ENCODE results near the gene ANKS6.

The ANKS6 gene

GRCh38 chr9:98829766-98830165, 33.4 kb upstream of the ANKS6 start:
- DNase-seq (no peak), ATAC-seq (replicated peaks) (no peak)
- Mint-ChIP-seq H3K9me3 (no peaks in the 10 kb centered on the region), H3K27me3 (no peaks in the 10 kb centered on the region), H3K27ac (no peak overlapping the region), H3K4me1 (ENCODE audit: low read depth in 2 of 2) (no peaks in the 10 kb centered on the region), H3K36me3 (ENCODE audit: insufficient read depth) (peaks cover 17% of the 10 kb centered on the region), H3K4me3 (no peak overlapping the region)

- Mint-ChIP-seq H3K9me3 (no peaks in the 10 kb centered on the region), H3K36me3 (ENCODE audit: insufficient read depth) (peaks cover 17% of the 10 kb centered on the region), H3K27me3 (no peaks in the 10 kb centered on the region), H3K27ac (no peak overlapping the region), H3K4me1 (ENCODE audit: low read depth in 2 of 2) (peaks cover 0 to 3% of the 10 kb centered on the region in 2 donors), H3K4me3 (no peak overlapping the region)
- ATAC-seq (replicated peaks) (no peak), DNase-seq (no peak)
Measured at GRCh38 chr9:98826716-98827115, 30.4 kb upstream of the ANKS6 start.

GRCh38 chr9:98825414-98825813, 29.1 kb upstream of the ANKS6 start:
- no peak overlapping the region for H3K4me3 Mint-ChIP-seq
- ATAC-seq (replicated peaks) (no peak), DNase-seq (no peak)
- H3K36me3 Mint-ChIP-seq (ENCODE audit: insufficient read depth), result peaks cover 15% of the 10 kb centered on the region
- H3K27me3 Mint-ChIP-seq, result no peaks in the 10 kb centered on the region
- no peaks in the 10 kb centered on the region for H3K9me3 Mint-ChIP-seq
- H3K4me1 Mint-ChIP-seq (ENCODE audit: low read depth in 2 of 2), result peaks cover 0 to 3% of the 10 kb centered on the region in 2 donors
- no peak overlapping the region for H3K27ac Mint-ChIP-seq

- Mint-ChIP-seq H3K27me3 (no peaks in the 10 kb centered on the region), H3K9me3 (no peaks in the 10 kb centered on the region), H3K4me3 (no peak overlapping the region), H3K27ac (no peak overlapping the region), H3K36me3 (ENCODE audit: insufficient read depth) (peaks cover 8% of the 10 kb centered on the region), H3K4me1 (ENCODE audit: low read depth in 2 of 2) (peaks cover 0 to 3% of the 10 kb centered on the region in 2 donors)
- ATAC-seq (replicated peaks) (no peak), DNase-seq (no peak)
Measured at GRCh38 chr9:98823666-98824334, 27.4 kb upstream of the ANKS6 start.

GRCh38 chr9:98822661-98823060, 26.3 kb upstream of the ANKS6 start:
- Mint-ChIP-seq H3K4me3 (no peak overlapping the region), H3K27ac (no peak overlapping the region), H3K9me3 (no peaks in the 10 kb centered on the region), H3K4me1 (ENCODE audit: low read depth in 2 of 2) (peaks cover 0 to 3% of the 10 kb centered on the region in 2 donors), H3K27me3 (no peaks in the 10 kb centered on the region), H3K36me3 (ENCODE audit: insufficient read depth) (peaks cover 5% of the 10 kb centered on the region)
- no peak for ATAC-seq (replicated peaks)
- no peak for DNase-seq

GRCh38 chr9:98821831-98822230, 25.5 kb upstream of the ANKS6 start:
- H3K4me3 Mint-ChIP-seq, result no peak overlapping the region
- ATAC-seq (replicated peaks) (no peak), DNase-seq (no peak)
- H3K27ac Mint-ChIP-seq, result peak overlapping the region in 1 of 2 donors; percentile 68
- no peaks in the 10 kb centered on the region for H3K27me3 Mint-ChIP-seq
- peaks cover 3% of the 10 kb centered on the region for H3K36me3 Mint-ChIP-seq (ENCODE audit: insufficient read depth)
- H3K9me3 Mint-ChIP-seq, result no peaks in the 10 kb centered on the region
- peaks cover 0 to 3% of the 10 kb centered on the region in 2 donors for H3K4me1 Mint-ChIP-seq (ENCODE audit: low read depth in 2 of 2)

- Mint-ChIP-seq H3K36me3 (ENCODE audit: insufficient read depth) (no peaks in the 10 kb centered on the region), H3K4me1 (ENCODE audit: low read depth in 2 of 2) (peaks cover 0 to 3% of the 10 kb centered on the region in 2 donors), H3K9me3 (no peaks in the 10 kb centered on the region), H3K27ac (no peak overlapping the region), H3K27me3 (no peaks in the 10 kb centered on the region), H3K4me3 (no peak overlapping the region)
- ATAC-seq (replicated peaks), result no peak
- DNase-seq, result no peak
Measured at GRCh38 chr9:98819231-98819630, 22.9 kb upstream of the ANKS6 start.

- no peaks in the 10 kb centered on the region for H3K9me3 Mint-ChIP-seq
- no peak overlapping the region for H3K27ac Mint-ChIP-seq
- H3K4me3 Mint-ChIP-seq, result no peak overlapping the region
- H3K27me3 Mint-ChIP-seq, result no peaks in the 10 kb centered on the region
- DNase-seq, result no peak
- H3K4me1 Mint-ChIP-seq (ENCODE audit: low read depth in 2 of 2), result peaks cover 0 to 5% of the 10 kb centered on the region in 2 donors
- ATAC-seq (replicated peaks), result no peak
- H3K36me3 Mint-ChIP-seq (ENCODE audit: insufficient read depth), result peaks cover 2% of the 10 kb centered on the region
Measured at GRCh38 chr9:98818764-98819163, 22.4 kb upstream of the ANKS6 start.

- peaks cover 2% of the 10 kb centered on the region for H3K36me3 Mint-ChIP-seq (ENCODE audit: insufficient read depth)
- DNase-seq (no peak), ATAC-seq (replicated peaks) (no peak)
- peaks cover 0 to 2% of the 10 kb centered on the region in 2 donors for H3K4me1 Mint-ChIP-seq (ENCODE audit: low read depth in 2 of 2)
- no peaks in the 10 kb centered on the region for H3K9me3 Mint-ChIP-seq
- no peaks in the 10 kb centered on the region for H3K27me3 Mint-ChIP-seq
- H3K27ac Mint-ChIP-seq, result peak overlapping the region in 1 of 2 donors; percentile 32
- no peak overlapping the region for H3K4me3 Mint-ChIP-seq
Measured at GRCh38 chr9:98815391-98815951, 19.1 kb upstream of the ANKS6 start.

- Mint-ChIP-seq H3K27me3 (no peaks in the 10 kb centered on the region), H3K36me3 (ENCODE audit: insufficient read depth) (peaks cover 6% of the 10 kb centered on the region), H3K9me3 (no peaks in the 10 kb centered on the region), H3K27ac (no peak overlapping the region), H3K4me1 (ENCODE audit: low read depth in 2 of 2) (peaks cover 15 to 26% of the 10 kb centered on the region in 2 donors), H3K4me3 (no peak overlapping the region)
- no peak for DNase-seq
- ATAC-seq (replicated peaks), result no peak
Measured at GRCh38 chr9:98811051-98811650, 14.8 kb upstream of the ANKS6 start.

GRCh38 chr9:98810102-98810842, 13.9 kb upstream of the ANKS6 start:
- Mint-ChIP-seq H3K27ac (no peak overlapping the region), H3K36me3 (ENCODE audit: insufficient read depth) (peaks cover 6% of the 10 kb centered on the region), H3K4me1 (ENCODE audit: low read depth in 2 of 2) (peaks cover 15 to 26% of the 10 kb centered on the region in 2 donors), H3K4me3 (no peak overlapping the region), H3K27me3 (no peaks in the 10 kb centered on the region), H3K9me3 (no peaks in the 10 kb centered on the region)
- ATAC-seq (replicated peaks) (no peak), DNase-seq (no peak)

GRCh38 chr9:98809311-98810101, 13.2 kb upstream of the ANKS6 start:
- no peak overlapping the region for H3K27ac Mint-ChIP-seq
- H3K4me1 Mint-ChIP-seq (ENCODE audit: low read depth in 2 of 2), result peaks cover 15 to 26% of the 10 kb centered on the region in 2 donors
- peaks cover 0 to 5% of the 10 kb centered on the region in 2 donors for H3K27me3 Mint-ChIP-seq
- peak overlapping the region; percentile 79 to 81 for H3K4me3 Mint-ChIP-seq
- no peaks in the 10 kb centered on the region for H3K9me3 Mint-ChIP-seq
- DNase-seq (no peak), ATAC-seq (replicated peaks) (no peak)
- peaks cover 6% of the 10 kb centered on the region for H3K36me3 Mint-ChIP-seq (ENCODE audit: insufficient read depth)

- H3K4me3 Mint-ChIP-seq, result peak overlapping the region; percentile 79 to 81
- H3K9me3 Mint-ChIP-seq, result no peaks in the 10 kb centered on the region
- H3K4me1 Mint-ChIP-seq (ENCODE audit: low read depth in 2 of 2), result peaks cover 15 to 24% of the 10 kb centered on the region in 2 donors
- DNase-seq, result no peak
- peaks cover 3% of the 10 kb centered on the region for H3K36me3 Mint-ChIP-seq (ENCODE audit: insufficient read depth)
- H3K27me3 Mint-ChIP-seq, result peaks cover 0 to 6% of the 10 kb centered on the region in 2 donors
- ATAC-seq (replicated peaks), result no peak
- H3K27ac Mint-ChIP-seq, result no peak overlapping the region
Measured at GRCh38 chr9:98808875-98809274, 12.5 kb upstream of the ANKS6 start.

Data from effector memory CD8-positive, alpha-beta T cell (primary cell).